ENCODE results near the gene CCL18.
"Not testable (repeated sequence)": the region's sequence is repeated elsewhere in the genome, so short reads cannot be mapped to it uniquely, and the experiment has no call there.

CCL18 gene

DNA sequence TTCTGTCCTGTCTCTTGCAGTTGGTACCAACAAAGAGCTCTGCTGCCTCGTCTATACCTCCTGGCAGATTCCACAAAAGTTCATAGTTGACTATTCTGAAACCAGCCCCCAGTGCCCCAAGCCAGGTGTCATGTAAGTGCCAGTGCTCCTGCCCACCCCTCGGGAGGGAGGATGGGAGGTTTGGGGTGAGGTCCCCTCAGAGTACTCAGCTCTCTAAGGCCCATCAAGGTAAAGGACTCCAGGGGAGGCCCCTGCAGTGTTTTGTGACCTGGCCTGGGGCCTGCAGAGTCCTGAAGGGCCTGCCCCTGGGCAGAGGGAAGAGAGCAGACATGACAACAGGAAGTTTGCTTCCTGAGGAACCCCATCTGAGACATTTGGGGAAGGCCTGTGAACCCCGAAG, 6.4 kb downstream of the CCL18 start:
- peaks cover 2% of the 10 kb centered on the region for H3K27me3 ChIP-seq (ENCODE audit: insufficient read depth, insufficient read length)
- TF ChIP-seq YY1 (IDR thresholded peaks at IDR 0.05; ENCODE audit: insufficient read depth, insufficient read length) (no peak), SUZ12 (IDR thresholded peaks at IDR 0.05; ENCODE audit: extremely low read depth, insufficient read depth, insufficient read length) (no peak), ZNF274 (IDR thresholded peaks at IDR 0.05; ENCODE audit: low read depth, low read length) (no peak)
- H3K9me3 ChIP-seq (ENCODE audit: insufficient read depth, low read length) = no peaks in the 10 kb centered on the region
- DNase-seq (ENCODE audit: low read depth, low spot score) = no peak
- H3K9ac ChIP-seq (ENCODE audit: insufficient read length, low read depth) = no peak overlapping the region
- no peaks in the 10 kb centered on the region for H3K36me3 ChIP-seq (ENCODE audit: insufficient read depth, insufficient read length, low read length)
- H3K4me1 ChIP-seq (ENCODE audit: insufficient read depth, insufficient read length) = no peaks in the 10 kb centered on the region
- no peak overlapping the region for H3K4me3 ChIP-seq (ENCODE audit: insufficient read length, low read depth)

DNA sequence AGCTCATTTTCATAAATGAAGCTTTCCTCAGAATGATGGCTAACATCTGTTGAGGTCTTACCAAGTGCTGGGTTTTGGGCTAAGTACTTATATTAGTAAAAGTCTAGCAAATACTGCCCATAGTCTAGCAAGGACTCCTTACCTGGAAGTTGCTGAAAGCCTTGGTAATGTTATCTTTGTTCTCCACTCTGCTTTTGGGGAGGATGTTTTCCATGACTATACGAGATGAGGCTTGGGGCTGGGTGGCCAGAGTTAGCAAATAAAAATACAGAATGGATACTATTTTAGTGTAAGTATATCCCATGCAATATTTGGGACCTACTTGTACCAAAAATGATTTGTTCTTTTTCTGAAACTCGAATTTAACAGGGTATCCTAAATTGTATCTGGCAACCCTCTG, 7.7 kb downstream of the CCL18 start:
- TF ChIP-seq ZNF274 (IDR thresholded peaks at IDR 0.05; ENCODE audit: low read depth, low read length) (no peak), YY1 (IDR thresholded peaks at IDR 0.05; ENCODE audit: insufficient read depth, insufficient read length) (no peak), SUZ12 (IDR thresholded peaks at IDR 0.05; ENCODE audit: extremely low read depth, insufficient read depth, insufficient read length) (no peak)
- Histone ChIP-seq H3K4me1 (ENCODE audit: insufficient read depth, insufficient read length) (no peaks in the 10 kb centered on the region), H3K9ac (ENCODE audit: insufficient read length, low read depth) (no peak overlapping the region), H3K36me3 (ENCODE audit: insufficient read depth, insufficient read length, low read length) (no peaks in the 10 kb centered on the region), H3K9me3 (ENCODE audit: insufficient read depth, low read length) (no peaks in the 10 kb centered on the region), H3K4me3 (ENCODE audit: insufficient read length, low read depth) (no peak overlapping the region), H3K27me3 (ENCODE audit: insufficient read depth, insufficient read length) (no peaks in the 10 kb centered on the region)
- no peak for DNase-seq (ENCODE audit: low read depth, low spot score)

GRCh38 chr17:36072431-36073121, 8.5 kb downstream of the CCL18 start:
- peak; percentile 48 for DNase-seq (ENCODE audit: low read depth, low spot score)
- H3K4me3 ChIP-seq (ENCODE audit: insufficient read length, low read depth) = no peak overlapping the region
- no peaks in the 10 kb centered on the region for H3K36me3 ChIP-seq (ENCODE audit: insufficient read depth, insufficient read length, low read length)
- H3K27me3 ChIP-seq (ENCODE audit: insufficient read depth, insufficient read length) = no peaks in the 10 kb centered on the region
- H3K9ac ChIP-seq (ENCODE audit: insufficient read length, low read depth) = no peak overlapping the region
- TF ChIP-seq SUZ12 (IDR thresholded peaks at IDR 0.05; ENCODE audit: extremely low read depth, insufficient read depth, insufficient read length) (no peak), YY1 (IDR thresholded peaks at IDR 0.05; ENCODE audit: insufficient read depth, insufficient read length) (no peak), ZNF274 (IDR thresholded peaks at IDR 0.05; ENCODE audit: low read depth, low read length) (no peak)
- no peaks in the 10 kb centered on the region for H3K4me1 ChIP-seq (ENCODE audit: insufficient read depth, insufficient read length)
- H3K9me3 ChIP-seq (ENCODE audit: insufficient read depth, low read length) = no peaks in the 10 kb centered on the region

GRCh38 chr17:36074365-36074764, 10.3 kb downstream of the CCL18 start:
- Histone ChIP-seq H3K4me3 (ENCODE audit: insufficient read length, low read depth) (no peak overlapping the region), H3K9me3 (ENCODE audit: insufficient read depth, low read length) (no peaks in the 10 kb centered on the region), H3K36me3 (ENCODE audit: insufficient read depth, insufficient read length, low read length) (no peaks in the 10 kb centered on the region), H3K9ac (ENCODE audit: insufficient read length, low read depth) (no peak overlapping the region), H3K27me3 (ENCODE audit: insufficient read depth, insufficient read length) (no peaks in the 10 kb centered on the region), H3K4me1 (ENCODE audit: insufficient read depth, insufficient read length) (no peaks in the 10 kb centered on the region)
- no peak for DNase-seq (ENCODE audit: low read depth, low spot score)
- no peak for TF ChIP-seq YY1 (IDR thresholded peaks at IDR 0.05; ENCODE audit: insufficient read depth, insufficient read length)
- no peak for TF ChIP-seq SUZ12 (IDR thresholded peaks at IDR 0.05; ENCODE audit: extremely low read depth, insufficient read depth, insufficient read length)
- TF ChIP-seq ZNF274 (IDR thresholded peaks at IDR 0.05; ENCODE audit: low read depth, low read length) = no peak

- H3K4me3 ChIP-seq (ENCODE audit: insufficient read length, low read depth); H3K4me1 ChIP-seq (ENCODE audit: insufficient read depth, insufficient read length); H3K9me3 ChIP-seq (ENCODE audit: insufficient read depth, low read length); DNase-seq (ENCODE audit: low read depth, low spot score); H3K9ac ChIP-seq (ENCODE audit: insufficient read length, low read depth); H3K27me3 ChIP-seq (ENCODE audit: insufficient read depth, insufficient read length); H3K36me3 ChIP-seq (ENCODE audit: insufficient read depth, insufficient read length, low read length): not testable (repeated sequence)
Observed at GRCh38 chr17:36081681-36082471, 17.8 kb downstream of the CCL18 start.

- H3K9me3 ChIP-seq (ENCODE audit: insufficient read depth, low read length); H3K9ac ChIP-seq (ENCODE audit: insufficient read length, low read depth); DNase-seq (ENCODE audit: low read depth, low spot score); H3K4me1 ChIP-seq (ENCODE audit: insufficient read depth, insufficient read length); H3K36me3 ChIP-seq (ENCODE audit: insufficient read depth, insufficient read length, low read length); H3K4me3 ChIP-seq (ENCODE audit: insufficient read length, low read depth); H3K27me3 ChIP-seq (ENCODE audit: insufficient read depth, insufficient read length): not testable (repeated sequence)
Observed at GRCh38 chr17:36082482-36083120, 18.5 kb downstream of the CCL18 start.

- H3K27me3 ChIP-seq (ENCODE audit: insufficient read depth, insufficient read length); H3K9ac ChIP-seq (ENCODE audit: insufficient read length, low read depth); H3K4me1 ChIP-seq (ENCODE audit: insufficient read depth, insufficient read length); H3K9me3 ChIP-seq (ENCODE audit: insufficient read depth, low read length); H3K36me3 ChIP-seq (ENCODE audit: insufficient read depth, insufficient read length, low read length); DNase-seq (ENCODE audit: low read depth, low spot score); H3K4me3 ChIP-seq (ENCODE audit: insufficient read length, low read depth): not testable (repeated sequence)
Observed at GRCh38 chr17:36083691-36084090, 19.6 kb downstream of the CCL18 start.
